Central memory CD8-positive, alpha-beta T cell (primary cell): ENCODE results near the gene C4A.
"Not testable (repeated sequence)": the region's sequence is repeated elsewhere in the genome, so short reads cannot be mapped to it uniquely, and the experiment has no call there.

Source experiments
- ATAC-seq: fragments of 150-1000 bp; cut with Tn5 transposase; replicated peaks from 2 replicates; pipeline ENCODE4 v1.10.0; 2022; ENCODE audit warnings: mild to moderate bottlenecking, moderate FRiP score, moderate number of reproducible peaks; ENCODE audit not compliant: poor library complexity, severe bottlenecking; ENCODE audit errors: extremely low read depth
- DNase-seq, 2 donors: peaks; one replicate each; pipeline ENCODE4 v3.0.0; 2021; ENCODE audit warnings: low spot score in 2 of 2
- H3K27ac Mint-ChIP-seq: one replicate; pipeline ENCODE4 v1.8.0; 2022; ENCODE audit warnings: low read depth, mild to moderate bottlenecking, moderate library complexity, mixed read lengths
- H3K27me3 Mint-ChIP-seq: one replicate; pipeline ENCODE4 v1.8.0; 2022; ENCODE audit warnings: mixed read lengths
- H3K36me3 Mint-ChIP-seq: one replicate; pipeline ENCODE4 v1.8.0; 2022; ENCODE audit warnings: mild to moderate bottlenecking, moderate library complexity, mixed read lengths; ENCODE audit not compliant: insufficient read depth
- H3K4me1 Mint-ChIP-seq: one replicate; pipeline ENCODE4 v1.8.0; 2022; ENCODE audit warnings: mixed read lengths
- H3K4me3 Mint-ChIP-seq: one replicate; pipeline ENCODE4 v1.8.0; 2022; ENCODE audit warnings: mild to moderate bottlenecking, moderate library complexity, mixed read lengths
- H3K9me3 Mint-ChIP-seq: one replicate; pipeline ENCODE4 v1.8.0; 2022; ENCODE audit warnings: mixed read lengths

C4A gene

GRCh38 chr6:31977816-31978431, 3.9 kb upstream of the C4A start:
- no peaks in the 10 kb centered on the region for H3K27me3 Mint-ChIP-seq
- H3K27ac Mint-ChIP-seq = no peak overlapping the region
- peaks cover 3% of the 10 kb centered on the region for H3K36me3 Mint-ChIP-seq
- H3K4me1 Mint-ChIP-seq = peaks cover 12% of the 10 kb centered on the region
- no peaks in the 10 kb centered on the region for H3K9me3 Mint-ChIP-seq
- peak in 1 of 2 donors; percentile 6 for DNase-seq
- no peak for ATAC-seq
- no peak overlapping the region for H3K4me3 Mint-ChIP-seq

GRCh38 chr6:31978831-31979230, 3.0 kb upstream of the C4A start:
- Mint-ChIP-seq H3K4me3 (no peak overlapping the region), H3K36me3 (no peaks in the 10 kb centered on the region), H3K27ac (no peak overlapping the region)

DNA sequence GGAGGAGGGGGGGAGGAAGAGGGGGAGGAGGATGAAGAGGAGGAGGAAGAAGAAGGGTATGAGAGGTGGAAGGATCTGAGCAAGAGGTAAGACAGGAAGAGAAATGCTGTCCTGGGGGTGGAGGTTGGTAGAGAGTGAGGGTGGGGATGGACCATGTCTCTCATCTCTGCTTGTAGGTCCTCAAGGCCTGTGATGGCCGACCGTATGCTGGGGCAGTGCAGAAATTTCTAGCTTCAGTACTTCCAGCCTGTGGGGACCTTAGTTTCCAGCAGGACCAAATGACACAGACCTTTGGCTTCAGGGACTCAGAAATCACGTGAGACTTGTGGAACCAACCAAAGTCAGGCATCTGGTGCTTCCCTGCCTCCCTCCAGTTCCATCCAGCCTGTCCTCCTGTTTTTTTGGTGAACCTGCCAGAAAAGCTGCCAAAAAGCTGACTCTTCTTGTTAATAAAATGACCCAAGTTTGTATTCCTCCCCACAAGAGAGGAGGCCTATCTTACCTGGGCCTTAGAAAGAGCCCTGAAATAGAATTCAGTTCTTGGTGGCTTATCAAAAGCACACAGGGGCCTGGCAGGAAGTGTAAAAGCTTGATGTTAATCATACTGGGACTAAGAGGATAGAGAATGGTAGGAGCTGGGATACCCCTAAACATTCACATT, 2.5 kb upstream of the C4A start:
- no peak for DNase-seq
- Mint-ChIP-seq H3K27me3 (no peaks in the 10 kb centered on the region), H3K27ac (peak overlapping the region; percentile 44), H3K9me3 (no peaks in the 10 kb centered on the region), H3K36me3 (no peaks in the 10 kb centered on the region), H3K4me3 (no peak overlapping the region), H3K4me1 (no peaks in the 10 kb centered on the region)
- no peak for ATAC-seq

More at GRCh38 chr6:31978831-31979230, 3.0 kb upstream of the C4A start:
- Mint-ChIP-seq H3K4me1 (peaks cover 3% of the 10 kb centered on the region), H3K27me3 (no peaks in the 10 kb centered on the region), H3K9me3 (no peaks in the 10 kb centered on the region)
- no peak for DNase-seq
- ATAC-seq = no peak

DNA sequence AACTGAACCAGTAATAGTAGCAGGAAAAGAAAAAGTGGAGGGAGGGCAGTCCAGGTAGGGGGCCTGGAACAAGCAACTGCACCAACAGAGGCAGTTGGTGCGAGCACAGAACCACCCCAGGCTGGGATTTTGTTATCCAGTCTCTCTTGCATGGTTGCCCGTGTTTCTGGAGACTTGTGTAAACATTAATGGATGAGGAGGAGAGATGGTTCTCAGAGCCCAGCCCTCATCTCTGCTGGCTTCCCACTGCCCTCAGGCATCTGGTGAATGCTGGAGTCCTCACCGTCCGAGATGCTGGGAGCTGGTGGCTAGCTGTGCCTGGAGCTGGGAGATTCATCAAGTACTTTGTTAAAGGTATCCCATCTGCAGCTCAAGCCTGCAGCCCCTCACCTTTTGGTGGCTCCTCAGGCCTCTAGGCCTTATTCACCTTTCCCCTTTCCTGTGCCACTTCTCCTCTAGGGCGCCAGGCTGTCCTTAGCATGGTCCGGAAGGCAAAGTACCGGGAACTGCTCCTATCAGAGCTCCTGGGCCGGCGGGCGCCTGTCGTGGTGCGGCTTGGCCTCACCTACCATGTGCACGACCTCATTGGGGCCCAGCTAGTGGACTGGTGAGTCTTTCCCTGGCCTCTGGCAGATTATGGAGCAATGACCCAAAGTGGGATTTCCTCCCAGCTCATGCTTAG, 1.5 kb upstream of the C4A start:
- H3K27me3 Mint-ChIP-seq, H3K9me3 Mint-ChIP-seq, H3K4me3 Mint-ChIP-seq, H3K36me3 Mint-ChIP-seq, ATAC-seq, DNase-seq, H3K4me1 Mint-ChIP-seq: not testable (repeated sequence)
- H3K27ac Mint-ChIP-seq = peak overlapping the region; percentile 44

- H3K4me3 Mint-ChIP-seq, H3K9me3 Mint-ChIP-seq, H3K36me3 Mint-ChIP-seq, H3K4me1 Mint-ChIP-seq, H3K27ac Mint-ChIP-seq, ATAC-seq, DNase-seq, H3K27me3 Mint-ChIP-seq: not testable (repeated sequence)
These were observed 859 bp upstream of the C4A start for GRCh38 chr6:31980998-31981397.

GRCh38 chr6:31989363-31989762, 7.5 kb downstream of the C4A start:
- not testable (repeated sequence) for H3K9me3 Mint-ChIP-seq

GRCh38 chr6:31994421-31994820, 12.6 kb downstream of the C4A start:
- DNase-seq, H3K27me3 Mint-ChIP-seq, H3K27ac Mint-ChIP-seq, H3K4me3 Mint-ChIP-seq, H3K36me3 Mint-ChIP-seq, H3K4me1 Mint-ChIP-seq, H3K9me3 Mint-ChIP-seq, ATAC-seq: not testable (repeated sequence)

More at GRCh38 chr6:31989363-31989762, 7.5 kb downstream of the C4A start:
- not testable (repeated sequence) for H3K27me3 Mint-ChIP-seq, DNase-seq, H3K27ac Mint-ChIP-seq, H3K4me3 Mint-ChIP-seq, ATAC-seq, H3K4me1 Mint-ChIP-seq, H3K36me3 Mint-ChIP-seq

DNA sequence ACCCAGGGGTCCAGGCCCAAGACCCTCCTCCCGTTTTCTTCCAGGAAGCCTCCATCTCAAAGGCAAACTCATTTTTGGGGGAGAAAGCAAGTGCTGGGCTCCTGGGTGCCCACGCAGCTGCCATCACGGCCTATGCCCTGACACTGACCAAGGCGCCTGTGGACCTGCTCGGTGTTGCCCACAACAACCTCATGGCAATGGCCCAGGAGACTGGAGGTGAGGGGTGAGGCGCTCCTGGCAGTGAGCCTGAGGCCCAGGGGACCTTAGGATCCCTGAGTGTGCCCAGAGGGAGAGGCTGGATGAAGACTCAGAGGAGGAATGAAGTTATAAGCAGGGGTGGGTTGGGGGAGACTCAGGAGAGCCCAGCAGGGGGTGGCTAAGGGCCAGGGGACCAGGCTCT, 14.5 kb downstream of the C4A start:
- not testable (repeated sequence) for H3K27me3 Mint-ChIP-seq, ATAC-seq, DNase-seq, H3K36me3 Mint-ChIP-seq, H3K4me3 Mint-ChIP-seq, H3K9me3 Mint-ChIP-seq, H3K4me1 Mint-ChIP-seq, H3K27ac Mint-ChIP-seq

DNA sequence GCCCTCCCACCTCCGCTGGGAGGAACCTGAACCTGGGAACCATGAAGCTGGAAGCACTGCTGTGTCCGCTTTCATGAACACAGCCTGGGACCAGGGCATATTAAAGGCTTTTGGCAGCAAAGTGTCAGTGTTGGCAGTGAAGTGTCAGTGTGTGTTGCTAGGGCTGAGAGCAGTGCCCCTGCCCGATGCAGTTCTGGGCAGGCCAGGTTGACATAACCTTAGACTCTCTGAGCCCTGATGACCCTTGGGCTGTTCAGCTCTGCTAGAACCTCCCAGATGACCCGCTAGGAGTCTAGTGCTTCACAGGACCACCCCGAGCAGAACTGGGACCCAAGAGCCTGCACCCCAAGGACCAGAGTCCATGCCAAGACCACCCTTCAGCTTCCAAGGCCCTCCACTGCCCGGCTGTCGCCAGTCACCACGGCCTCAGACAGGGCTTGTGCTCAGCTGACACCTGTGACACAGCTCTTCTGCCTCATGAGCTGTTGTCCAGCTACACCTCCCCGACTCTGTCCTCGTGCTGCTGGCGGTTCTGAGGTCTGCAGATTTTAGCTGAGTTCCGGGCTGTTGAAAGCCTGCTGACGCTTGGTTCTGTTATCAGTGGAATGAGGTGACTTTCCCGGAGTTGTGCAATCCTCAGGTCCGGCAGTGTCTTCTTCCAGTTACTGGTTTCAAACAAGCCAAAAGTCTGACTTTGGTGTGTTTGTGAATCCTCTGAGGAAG, 20.9 kb downstream of the C4A start:
- not testable (repeated sequence) for H3K27ac Mint-ChIP-seq, H3K4me1 Mint-ChIP-seq, H3K4me3 Mint-ChIP-seq, H3K36me3 Mint-ChIP-seq, ATAC-seq, H3K9me3 Mint-ChIP-seq, DNase-seq, H3K27me3 Mint-ChIP-seq

DNA sequence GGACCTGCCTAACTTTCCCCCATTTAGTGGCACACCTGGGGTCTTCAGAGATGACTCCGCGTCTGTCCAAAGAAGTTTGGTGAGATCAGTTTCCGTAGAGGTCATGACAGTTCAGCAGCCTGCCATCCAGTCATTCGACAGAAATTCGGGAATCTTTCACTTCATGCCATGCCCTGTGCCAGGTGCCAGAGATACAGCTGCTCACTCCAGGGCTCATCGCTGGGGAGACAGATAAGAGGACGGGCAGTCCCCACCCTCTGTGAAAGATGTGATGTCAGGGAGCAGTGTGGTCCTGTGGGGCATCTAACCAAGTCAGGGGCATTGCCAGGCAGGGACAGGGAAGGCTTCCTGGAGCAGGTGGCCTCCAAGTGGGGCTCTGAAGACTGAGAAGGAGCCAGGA, 21.4 kb downstream of the C4A start:
- not testable (repeated sequence) for ATAC-seq, H3K27ac Mint-ChIP-seq, H3K36me3 Mint-ChIP-seq, H3K4me1 Mint-ChIP-seq, H3K27me3 Mint-ChIP-seq, H3K9me3 Mint-ChIP-seq, H3K4me3 Mint-ChIP-seq, DNase-seq

- H3K27me3 Mint-ChIP-seq, H3K9me3 Mint-ChIP-seq, DNase-seq, ATAC-seq, H3K4me3 Mint-ChIP-seq, H3K27ac Mint-ChIP-seq, H3K36me3 Mint-ChIP-seq, H3K4me1 Mint-ChIP-seq: not testable (repeated sequence)
These were observed 22.5 kb downstream of the C4A start for GRCh38 chr6:32004393-32004792.

- peak overlapping the region; percentile 32 for H3K27ac Mint-ChIP-seq
- not testable (repeated sequence) for H3K9me3 Mint-ChIP-seq, DNase-seq, H3K27me3 Mint-ChIP-seq, H3K4me1 Mint-ChIP-seq, H3K4me3 Mint-ChIP-seq, H3K36me3 Mint-ChIP-seq
- ATAC-seq = peak; percentile 94
These were observed 23.1 kb downstream of the C4A start for GRCh38 chr6:32004864-32005537.
